Lung (tissue), 12 donors: ENCODE measurements around the gene SOX6. TPM values are rescaled to one million over a fixed set of nuclear protein-coding genes. Genes with fewer than 3 reads are reported as not detected.

ENCODE experiments used
- ATAC-seq: fragments of 200-7000 bp; cut with Tn5 transposase; one replicate; pipeline ENCODE4 v1.9.1; 2020; ENCODE audit warnings: moderate number of reproducible peaks; ENCODE audit not compliant: insufficient read depth, low FRiP score
- DNase-seq, 3 donors: peaks; one replicate each; pipeline ENCODE4 v3.0.0-alpha.2; 2013 to 2017
- H3K27ac ChIP-seq, 2 donors: one replicate each; pipeline ENCODE4 v1.5.1; 2013; ENCODE audit warnings: mild to moderate bottlenecking in 2 of 2, moderate library complexity in 2 of 2, control low read depth in 1 of 2, inconsistent platforms in 1 of 2, low read depth in 1 of 2, low read length in 1 of 2
- H3K27me3 ChIP-seq, 3 donors: one replicate each; pipeline ENCODE4 v1.5.1; 2013; ENCODE audit warnings: low read length in 2 of 3; ENCODE audit not compliant: control insufficient read depth in 3 of 3, insufficient read depth in 3 of 3
- H3K36me3 ChIP-seq, 4 donors: one replicate each; pipeline ENCODE4 v1.5.1; 2013; ENCODE audit warnings: low read length in 4 of 4, mild to moderate bottlenecking in 1 of 4, moderate library complexity in 1 of 4; ENCODE audit not compliant: control insufficient read depth in 4 of 4, insufficient read depth in 4 of 4
- H3K4me1 ChIP-seq, 5 donors: one replicate each; pipeline ENCODE4 v1.5.1; 2013; ENCODE audit warnings: low read length in 5 of 5, mild to moderate bottlenecking in 2 of 5, moderate library complexity in 1 of 5; ENCODE audit not compliant: control insufficient read depth in 5 of 5, insufficient read depth in 5 of 5
- H3K4me3 ChIP-seq: one replicate; pipeline ENCODE4 v1.5.1; 2013; ENCODE audit warnings: mild to moderate bottlenecking, control low read depth, moderate library complexity
- H3K9ac ChIP-seq, 2 donors: one replicate each; pipeline ENCODE4 v1.5.1; 2013; ENCODE audit warnings: low read length in 2 of 2, control low read depth in 1 of 2; ENCODE audit not compliant: insufficient read depth in 1 of 2
- H3K9me3 ChIP-seq, 4 donors: one replicate each; pipeline ENCODE4 v1.5.1; 2013; ENCODE audit warnings: low read length in 3 of 4, mild to moderate bottlenecking in 1 of 4, moderate library complexity in 1 of 4; ENCODE audit not compliant: control insufficient read depth in 4 of 4, insufficient read depth in 3 of 4
- CTCF ChIP-seq: IDR thresholded peaks from 2 replicates; pipeline ENCODE4 v1.5.1; 2012; ENCODE audit warnings: mild to moderate bottlenecking; ENCODE audit errors: control extremely low read depth, extremely low read depth
- WGBS, 2 donors: extraction: QIAGEN DNeasy Blood & Tissue Kit; methylation state at CpG; one replicate each; pipeline ENCODE4 v1.1.7; 2013; 5-methylcytosine and 5-hydroxymethylcytosine counted together
- polyA plus RNA-seq, 2 donors: library from polyadenylated mRNA; stranded (reverse); fragments of 200-250 nt; gene quantifications; one replicate each; pipeline ENCODE4 v1.2.1, GENCODE V29; 2013
- total RNA-seq, 2 donors: library from RNA; depleted of rRNA in 1 of 2; stranded (reverse); fragments of >200 nt in 1 of 2; gene quantifications; one replicate each; pipeline ENCODE4 v1.2.1, GENCODE V29; 2014 to 2021
- donor health status: control.
- donor health status: control.
- donor health status: Bipolar disorder and iron deficiency.
- donor health status: healthy.
- donor health status: DM: yes; HTN: yes; CAD: no.

SOX6 gene
- total and polyA plus RNA-seq, 4 donors: 0.58 to 31.7 (median 7.4) TPM

- ATAC-seq: no peak
- H3K27ac ChIP-seq: no peak overlapping the region
- H3K9me3 ChIP-seq: no peaks in the 10 kb centered on the region
- no peaks in the 10 kb centered on the region for H3K4me1 ChIP-seq
- no peaks in the 10 kb centered on the region for H3K27me3 ChIP-seq
- H3K36me3 ChIP-seq: peaks cover 0 to 2% (median 0%) of the 10 kb centered on the region in 4 donors
- H3K9ac ChIP-seq: no peak overlapping the region
- no peak for DNase-seq
- TF ChIP-seq CTCF: no peak
- WGBS, 2 donors: 91 to 98% methylated on average over 1 of the region's 1 CpG
- no peak overlapping the region for H3K4me3 ChIP-seq
Observed at GRCh38 chr11:16041207-16041606, 315.1 kb downstream of the SOX6 start.

GRCh38 chr11:16040151-16040550 lies 316.2 kb downstream of the SOX6 start:
- DNase-seq (peak in 1 of 3 donors; percentile 45), ATAC-seq (no peak)
- 97 to 98% methylated on average over 1 of the region's 1 CpG for WGBS, 2 donors
- Histone ChIP-seq H3K36me3 (no peaks in the 10 kb centered on the region), H3K27me3 (no peaks in the 10 kb centered on the region), H3K9me3 (no peaks in the 10 kb centered on the region), H3K4me3 (no peak overlapping the region), H3K27ac (no peak overlapping the region), H3K9ac (no peak overlapping the region), H3K4me1 (no peaks in the 10 kb centered on the region)
- TF ChIP-seq CTCF: no peak

GRCh38 chr11:16037179-16037578 lies 319.2 kb downstream of the SOX6 start:
- H3K4me3 ChIP-seq: no peak overlapping the region
- H3K9me3 ChIP-seq: no peaks in the 10 kb centered on the region
- no peaks in the 10 kb centered on the region for H3K36me3 ChIP-seq
- no peaks in the 10 kb centered on the region for H3K27me3 ChIP-seq
- TF ChIP-seq CTCF: no peak
- peaks cover 0 to 5% (median 0%) of the 10 kb centered on the region in 5 donors for H3K4me1 ChIP-seq
- DNase-seq: no peak
- no peak overlapping the region for H3K27ac ChIP-seq
- ATAC-seq: no peak
- no peak overlapping the region for H3K9ac ChIP-seq

GRCh38 chr11:16036218-16036617 lies 320.1 kb downstream of the SOX6 start:
- WGBS, 2 donors: 92 to 94% methylated on average over 6 of the region's 6 CpGs
- ATAC-seq (no peak), DNase-seq (no peak)
- no peak overlapping the region for H3K27ac ChIP-seq
- H3K9ac ChIP-seq: no peak overlapping the region
- no peak overlapping the region for H3K4me3 ChIP-seq
- H3K9me3 ChIP-seq: no peaks in the 10 kb centered on the region
- H3K36me3 ChIP-seq: no peaks in the 10 kb centered on the region
- no peaks in the 10 kb centered on the region for H3K27me3 ChIP-seq
- TF ChIP-seq CTCF: no peak
- peaks cover 0 to 8% (median 0%) of the 10 kb centered on the region in 5 donors for H3K4me1 ChIP-seq
